ENCODE measurements around the gene RAB40B.

DNA sequence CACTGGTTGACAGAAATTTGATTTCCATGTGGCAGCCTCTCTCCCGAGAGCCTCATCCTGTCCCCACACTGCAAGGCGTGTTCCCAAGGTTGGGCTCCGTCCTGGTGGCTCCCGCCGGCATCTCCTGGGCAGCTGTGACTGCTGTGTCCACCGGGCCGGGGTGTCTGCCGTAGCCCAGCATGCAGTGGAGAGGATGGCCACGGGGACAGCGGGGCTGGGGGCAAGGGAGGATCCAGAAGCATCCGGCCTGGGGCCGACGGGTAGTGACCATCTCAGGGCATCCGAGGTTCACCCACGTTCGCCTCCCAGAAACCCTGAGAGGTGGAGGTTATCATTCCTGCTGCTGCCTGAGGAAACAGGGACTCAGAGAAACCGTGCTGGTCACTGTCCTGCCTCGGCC is 7.3 kb upstream of the RAB40B start:
- TF ChIP-seq, protein P1, sequence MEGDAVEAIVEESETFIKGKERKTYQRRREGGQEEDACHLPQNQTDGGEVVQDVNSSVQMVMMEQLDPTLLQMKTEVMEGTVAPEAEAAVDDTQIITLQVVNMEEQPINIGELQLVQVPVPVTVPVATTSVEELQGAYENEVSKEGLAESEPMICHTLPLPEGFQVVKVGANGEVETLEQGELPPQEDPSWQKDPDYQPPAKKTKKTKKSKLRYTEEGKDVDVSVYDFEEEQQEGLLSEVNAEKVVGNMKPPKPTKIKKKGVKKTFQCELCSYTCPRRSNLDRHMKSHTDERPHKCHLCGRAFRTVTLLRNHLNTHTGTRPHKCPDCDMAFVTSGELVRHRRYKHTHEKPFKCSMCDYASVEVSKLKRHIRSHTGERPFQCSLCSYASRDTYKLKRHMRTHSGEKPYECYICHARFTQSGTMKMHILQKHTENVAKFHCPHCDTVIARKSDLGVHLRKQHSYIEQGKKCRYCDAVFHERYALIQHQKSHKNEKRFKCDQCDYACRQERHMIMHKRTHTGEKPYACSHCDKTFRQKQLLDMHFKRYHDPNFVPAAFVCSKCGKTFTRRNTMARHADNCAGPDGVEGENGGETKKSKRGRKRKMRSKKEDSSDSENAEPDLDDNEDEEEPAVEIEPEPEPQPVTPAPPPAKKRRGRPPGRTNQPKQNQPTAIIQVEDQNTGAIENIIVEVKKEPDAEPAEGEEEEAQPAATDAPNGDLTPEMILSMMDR (IDR thresholded peaks at IDR 0.05): no peak
- no peak for TF ChIP-seq EZH2 (IDR thresholded peaks at IDR 0.05; ENCODE audit: borderline replicate concordance, insufficient read depth, low read depth, low read length, poor library complexity, severe bottlenecking)

All from B cell (primary cell).